HS-27A (cell line): ENCODE data around the gene CLDN25.
A peak's percentile ranks its signal among the peaks of the same experiment; 100 is the strongest.
"Not testable (repeated sequence)": the region's sequence is repeated elsewhere in the genome, so short reads cannot be mapped to it uniquely, and the experiment has no call there.

ENCODE experiments used
- DNase-seq: peaks from one replicate; pipeline ENCODE4 v3.0.0-alpha.2; 2012; ENCODE audit warnings: low read depth, missing footprints

The CLDN25 gene

DNA sequence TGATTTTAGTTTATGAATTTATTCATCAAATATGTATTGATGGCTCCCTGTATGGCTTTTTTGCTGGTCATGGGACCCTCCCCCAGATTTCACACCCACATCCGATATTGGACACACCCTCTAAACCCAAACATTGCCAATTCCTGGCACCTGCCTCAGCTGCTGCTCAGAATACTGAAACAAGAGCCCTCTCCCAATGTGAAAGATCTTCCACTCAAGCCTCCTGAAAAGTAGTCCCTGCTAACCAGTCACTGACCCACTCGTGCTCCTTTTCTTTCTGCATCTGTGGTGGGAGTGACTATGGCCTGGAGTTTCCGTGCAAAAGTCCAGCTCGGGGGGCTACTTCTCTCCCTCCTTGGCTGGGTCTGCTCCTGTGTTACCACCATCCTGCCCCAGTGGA lies at the start of gene CLDN25:
CLDN25 (plus strand) TSS at position 301 of the 400 bp plus-strand sequence; CDS start at position 301, 0 bp downstream.
- DNase-seq = no peak

DNA sequence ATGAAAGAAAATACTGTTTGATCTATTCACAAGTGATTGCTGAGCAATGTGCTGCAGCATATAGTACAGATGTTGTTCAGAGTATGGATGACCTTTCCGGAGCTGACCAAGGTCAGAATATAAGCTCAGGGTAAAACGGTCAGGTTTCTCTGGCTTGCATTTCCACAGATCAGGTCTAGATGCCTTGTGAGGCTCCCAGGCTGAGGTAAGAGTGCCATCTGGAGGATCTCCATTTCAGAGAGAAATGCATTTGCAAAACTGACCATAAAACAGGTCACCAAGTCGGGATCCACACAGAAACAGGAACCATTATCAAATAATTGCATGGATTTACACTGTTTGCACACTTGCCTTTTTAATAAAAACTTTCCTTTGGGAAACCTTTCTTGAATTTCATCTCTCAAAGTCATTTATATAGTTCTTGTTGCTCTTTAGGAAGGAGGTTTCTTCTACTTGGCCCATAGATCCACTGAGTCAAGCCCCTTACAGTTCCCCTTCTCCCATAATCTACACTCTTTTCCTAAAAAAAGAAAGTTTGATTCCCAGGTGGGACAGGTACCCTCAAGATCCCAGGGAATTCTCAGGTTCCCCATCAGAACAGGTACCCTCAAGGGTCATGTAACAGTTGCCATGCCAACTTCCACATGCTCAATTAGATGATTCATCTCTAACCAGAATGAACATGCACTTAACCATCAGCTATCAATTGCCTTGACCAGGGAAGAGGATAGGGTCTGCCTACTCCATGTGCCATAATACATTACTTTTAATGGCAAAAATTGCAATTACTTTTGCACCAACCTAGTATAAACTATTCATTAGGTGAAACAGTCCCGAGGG lies 48.5 kb upstream of the CLDN25 start:
- peak; percentile 17 for DNase-seq

DNA sequence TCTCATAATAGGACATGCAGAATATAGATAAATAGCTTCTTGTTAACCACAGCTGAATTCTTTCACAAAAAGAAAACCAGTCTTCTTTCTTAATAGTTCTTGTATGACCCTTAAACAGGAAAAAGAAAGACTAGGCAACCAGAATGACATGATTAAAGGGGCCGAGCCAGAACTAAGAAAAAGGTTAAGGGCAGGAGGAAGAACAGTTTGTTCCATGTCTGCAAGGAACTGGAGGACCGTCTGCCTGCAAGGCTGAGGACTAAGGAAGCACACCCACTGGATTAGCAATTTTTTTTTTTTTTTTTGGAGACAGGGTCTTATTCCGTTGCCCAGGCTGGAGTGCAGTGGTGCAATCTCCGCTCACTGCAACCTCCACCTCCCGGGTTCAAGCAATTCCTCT lies 47.5 kb upstream of the CLDN25 start:
- DNase-seq = no peak

DNA sequence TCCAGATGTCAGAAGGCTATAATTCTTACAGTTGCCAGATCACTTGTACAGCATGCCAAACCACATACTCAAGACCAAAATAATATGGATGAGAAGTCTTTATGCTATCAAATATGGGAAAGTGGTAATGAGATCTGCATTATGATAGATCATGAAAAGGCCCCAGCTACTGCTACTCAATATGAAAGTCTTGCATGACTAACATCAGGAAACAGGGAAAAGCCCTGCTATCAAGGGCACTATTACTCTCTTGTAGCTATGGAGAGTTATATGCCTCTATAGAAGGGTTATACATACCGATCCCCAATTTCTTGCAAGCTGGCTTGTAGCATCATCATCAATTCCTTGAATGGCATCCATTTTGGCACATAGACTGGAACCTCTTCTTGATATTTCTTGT lies 43.3 kb upstream of the CLDN25 start:
- DNase-seq = no peak

DNA sequence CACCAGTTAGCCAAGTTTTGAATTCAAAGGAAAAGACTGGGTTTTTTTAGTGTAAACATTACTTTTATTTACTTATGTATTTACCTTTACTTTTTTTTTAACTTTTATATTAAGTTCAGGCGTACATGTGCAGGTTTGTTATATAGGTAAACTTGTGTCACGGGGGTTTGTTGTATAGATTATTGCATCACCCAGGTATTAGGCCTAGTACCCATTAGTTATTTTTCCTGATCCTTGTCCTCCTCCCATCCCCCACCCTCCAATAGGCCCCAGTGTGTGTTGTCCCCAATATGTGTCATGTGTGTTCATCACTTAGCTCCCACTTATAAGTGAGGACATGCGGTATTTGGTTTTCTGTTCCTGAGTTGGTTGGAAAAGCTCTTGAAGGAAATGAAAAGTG lies 26.7 kb upstream of the CLDN25 start:
- DNase-seq = no peak

DNA sequence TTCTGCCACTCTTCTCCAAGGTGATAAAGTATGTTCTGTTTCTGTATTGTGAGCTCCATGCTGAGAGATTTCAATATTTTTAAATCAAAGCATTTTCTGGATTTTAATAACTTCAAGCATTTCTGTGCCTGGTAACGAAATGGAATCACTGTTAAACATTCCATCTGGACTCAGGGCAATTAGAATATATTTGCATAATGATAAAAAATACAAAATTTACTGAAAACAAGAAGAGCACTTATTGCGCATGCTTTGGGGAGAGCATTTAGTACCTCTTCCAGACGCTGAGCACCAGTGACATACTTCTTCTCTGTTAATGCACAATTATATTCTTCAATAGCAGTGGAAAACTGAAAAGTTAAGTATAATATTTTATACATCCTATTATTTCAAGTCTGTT lies 19.4 kb upstream of the CLDN25 start:
- no peak for DNase-seq

DNA sequence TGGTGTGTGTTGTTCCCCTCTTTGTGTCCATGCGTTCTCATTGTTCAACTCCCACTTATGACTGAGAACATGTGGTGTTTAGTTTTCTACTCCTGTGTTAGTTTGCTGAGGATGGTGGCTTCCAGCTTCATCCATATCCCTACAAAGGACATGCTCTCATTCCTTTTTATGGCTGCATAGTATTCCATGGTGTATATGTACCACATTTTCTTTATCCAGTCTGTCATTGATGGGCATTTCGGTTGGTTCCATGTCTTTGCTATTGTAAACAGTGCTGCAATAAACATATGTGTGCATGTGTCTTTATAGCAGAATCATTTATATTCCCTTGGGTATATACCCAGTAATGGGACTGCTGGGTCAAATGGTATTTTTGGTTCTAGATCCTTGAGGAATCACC lies 16.6 kb upstream of the CLDN25 start:
- DNase-seq = not testable (repeated sequence)

DNA sequence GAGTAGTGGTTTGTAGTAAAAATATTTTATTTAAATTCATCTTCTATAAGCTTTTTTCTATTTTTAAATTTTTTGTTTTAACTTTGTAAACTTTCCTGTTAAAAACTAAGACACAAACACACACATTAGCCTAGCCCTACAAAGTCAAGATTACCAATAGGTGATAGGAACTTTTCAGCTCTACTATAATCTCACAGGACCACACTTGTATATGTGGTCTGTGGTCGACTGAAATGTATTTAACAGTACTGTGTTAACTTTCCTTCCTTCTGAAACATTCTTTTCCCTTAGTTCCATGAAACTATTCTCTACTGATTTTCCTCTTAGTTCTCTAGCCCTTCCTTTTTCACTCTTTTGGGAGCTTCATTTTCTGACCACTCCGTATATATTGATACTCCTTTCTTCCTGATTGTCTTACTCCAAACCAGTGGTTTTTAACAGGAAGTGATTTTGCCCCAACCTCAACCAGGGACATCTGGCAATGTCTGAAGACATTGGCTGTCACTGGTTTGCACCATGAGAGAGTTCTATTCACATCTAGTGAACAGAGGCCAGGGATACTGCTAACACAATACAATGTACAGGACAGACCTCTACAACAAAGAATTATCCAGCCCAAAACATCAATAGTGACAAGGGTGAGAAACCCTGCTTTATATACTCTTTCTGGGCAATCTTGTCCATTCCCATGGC lies 14.9 kb upstream of the CLDN25 start:
- no peak for DNase-seq

DNA sequence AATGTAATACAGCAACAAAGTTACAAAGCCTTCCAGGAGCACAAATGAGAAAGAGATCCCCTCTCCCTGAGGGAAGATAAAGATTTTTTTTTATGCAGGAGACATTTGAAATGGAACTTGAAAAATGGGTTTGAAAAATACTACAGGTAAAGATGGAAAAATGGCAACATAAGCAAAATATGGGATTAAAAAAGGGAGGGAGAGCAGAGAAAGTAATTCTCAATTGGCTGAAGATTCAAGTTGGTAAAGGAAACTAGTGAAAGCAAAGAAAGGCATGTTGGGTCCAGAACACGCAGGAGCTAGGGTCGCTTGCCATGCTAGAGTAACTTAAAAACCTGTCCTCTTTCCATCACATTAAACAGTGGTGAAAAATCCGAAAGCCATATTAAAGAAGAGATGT lies 7.6 kb upstream of the CLDN25 start:
- no peak for DNase-seq

DNA sequence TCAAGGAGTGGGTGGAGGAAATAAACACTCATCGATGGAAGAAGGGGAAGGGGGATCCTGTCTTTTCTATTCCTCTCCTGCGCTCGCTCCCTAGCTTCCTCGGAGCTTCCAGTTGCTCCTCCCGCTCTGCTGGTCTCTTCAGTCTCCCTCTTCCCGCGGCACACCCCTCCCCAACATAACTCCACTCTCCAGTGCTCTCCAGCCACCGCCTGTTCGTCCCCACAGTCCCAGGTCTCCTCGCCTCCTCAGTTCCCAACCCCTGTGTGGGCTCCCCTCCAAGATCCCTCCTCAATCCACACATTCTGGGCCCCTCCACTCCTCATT lies 6.5 kb upstream of the CLDN25 start:
- DNase-seq = no peak

DNA sequence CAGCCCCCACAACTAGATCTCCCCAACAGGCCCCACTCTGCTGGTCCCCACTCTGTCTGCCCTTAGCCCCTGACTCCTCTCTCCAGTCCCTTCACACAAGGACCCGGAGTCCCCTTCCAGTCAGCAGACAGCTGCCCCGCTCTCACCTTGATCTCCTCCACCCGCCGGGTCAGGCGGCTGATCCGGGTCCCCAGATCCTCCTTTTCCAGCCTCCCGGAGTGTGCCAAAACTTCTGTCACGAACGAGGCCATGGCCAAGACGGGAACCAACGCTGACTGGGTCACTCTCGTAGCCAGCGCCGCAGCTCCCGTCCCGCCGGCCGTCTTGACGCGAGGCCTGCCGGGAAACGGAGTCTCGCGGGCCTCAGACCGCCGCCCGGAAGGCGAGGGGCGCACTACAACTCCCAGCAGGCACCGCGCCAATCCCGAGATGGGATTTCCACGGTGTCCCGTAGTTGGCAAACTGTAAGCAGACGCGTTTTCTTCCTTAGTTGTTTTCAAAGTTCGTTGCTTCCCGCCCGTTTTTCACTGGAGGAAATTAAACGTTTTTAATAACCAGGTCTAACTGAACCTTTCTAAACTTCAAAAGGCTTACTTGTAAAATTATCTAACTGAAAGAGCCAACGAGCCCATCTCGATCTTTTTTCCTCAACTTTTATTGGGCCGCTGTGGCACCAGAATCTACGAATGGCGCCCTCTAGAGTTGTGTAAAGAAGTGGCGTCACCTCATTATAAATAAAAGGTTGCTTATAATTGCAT lies 6.0 kb upstream of the CLDN25 start, which contains the start of gene ZW10:
ZW10 (minus strand) TSS at position 277 of the 758 bp plus-strand sequence; CDS start at position 251, 26 bp downstream.
- peak; percentile 82 for DNase-seq

DNA sequence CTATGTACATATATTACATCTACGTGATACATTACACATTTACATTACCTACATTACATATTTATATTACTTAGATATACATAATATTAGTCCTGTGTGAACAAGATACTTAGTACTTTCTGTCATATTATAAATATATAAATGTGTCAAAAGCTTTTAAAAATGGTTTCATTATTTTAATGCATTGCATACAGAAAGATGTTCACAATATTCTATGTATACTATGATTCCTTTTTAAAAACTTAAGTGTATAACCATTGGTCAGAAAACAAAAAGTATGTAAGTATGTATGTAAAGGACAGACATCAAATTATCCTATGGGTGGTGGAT lies 5.5 kb upstream of the CLDN25 start:
- no peak for DNase-seq

DNA sequence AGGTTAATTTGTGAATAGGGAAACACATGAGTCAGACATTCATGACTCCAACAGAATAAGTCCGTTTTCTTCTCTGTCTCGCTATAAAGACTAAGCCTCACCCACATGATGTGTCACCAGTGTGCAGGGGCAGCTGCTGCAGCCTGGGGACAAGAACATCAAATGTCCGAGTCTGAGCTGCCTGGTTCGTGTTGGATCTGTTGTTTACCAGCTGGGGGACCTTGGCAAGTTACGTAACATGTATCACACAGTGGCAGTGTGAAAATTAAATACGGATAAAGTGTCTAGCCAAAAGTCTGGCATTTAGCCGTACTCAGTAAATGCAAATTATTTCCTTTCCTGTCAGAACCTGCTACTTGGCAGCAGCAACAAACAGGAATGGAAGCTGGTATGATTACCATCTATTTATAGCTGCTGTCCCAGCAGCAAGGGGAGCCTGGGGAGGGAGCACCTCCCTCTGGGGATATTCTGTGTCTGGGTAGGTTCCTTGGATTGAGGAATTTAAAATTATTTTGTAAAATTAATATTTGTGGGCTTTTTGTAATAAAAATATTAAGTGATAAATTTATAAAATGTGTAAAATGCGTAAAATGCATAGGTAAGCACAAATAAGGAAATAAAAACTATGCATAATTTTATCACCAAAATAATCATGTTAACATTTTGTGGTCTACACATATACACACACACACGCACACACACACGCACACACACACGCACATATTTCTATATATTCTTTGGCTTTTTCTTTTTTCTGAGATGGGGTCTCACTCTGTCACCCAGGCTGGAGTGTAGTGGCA lies 1.3 kb upstream of the CLDN25 start:
- no peak for DNase-seq

DNA sequence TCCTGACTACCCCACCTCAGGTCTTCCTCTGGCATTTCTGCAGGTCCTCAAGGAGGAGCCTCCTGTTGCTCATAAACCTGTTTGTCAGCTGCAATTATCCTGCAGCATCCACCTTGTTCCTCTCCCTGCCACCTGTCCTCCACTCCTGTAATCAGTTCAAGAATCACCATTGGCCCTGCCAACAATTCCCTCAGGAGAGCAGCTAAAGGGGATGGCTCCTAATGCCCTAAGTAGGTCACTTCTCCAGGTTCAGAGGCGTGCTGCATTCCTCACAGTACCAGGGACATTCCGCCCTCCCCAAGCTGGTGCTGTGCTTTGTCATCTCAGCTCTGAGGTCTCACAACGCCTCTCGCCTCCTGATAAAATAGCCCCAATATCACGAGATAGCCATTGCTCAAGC lies 2.1 kb downstream of the CLDN25 start:
- no peak for DNase-seq

DNA sequence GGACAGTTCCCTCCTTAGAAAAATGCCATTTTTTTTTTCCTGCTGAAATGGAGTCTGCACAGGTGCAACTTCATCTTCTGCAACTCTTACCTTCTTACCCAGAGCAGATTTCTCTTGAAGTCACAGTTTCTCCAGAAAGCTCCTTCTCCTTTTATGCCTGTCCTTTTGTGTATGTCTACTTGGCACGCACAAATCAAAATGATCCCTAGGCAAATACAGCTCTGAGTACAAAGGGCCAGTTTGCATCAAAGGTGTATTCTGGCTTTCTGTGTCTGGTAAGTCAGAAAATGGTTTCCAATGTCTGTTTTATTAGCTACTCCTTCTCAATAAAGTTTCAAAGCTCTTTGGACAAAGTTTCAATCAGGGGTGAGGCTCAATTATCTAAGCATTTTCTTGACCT lies 2.5 kb downstream of the CLDN25 start:
- no peak for DNase-seq

DNA sequence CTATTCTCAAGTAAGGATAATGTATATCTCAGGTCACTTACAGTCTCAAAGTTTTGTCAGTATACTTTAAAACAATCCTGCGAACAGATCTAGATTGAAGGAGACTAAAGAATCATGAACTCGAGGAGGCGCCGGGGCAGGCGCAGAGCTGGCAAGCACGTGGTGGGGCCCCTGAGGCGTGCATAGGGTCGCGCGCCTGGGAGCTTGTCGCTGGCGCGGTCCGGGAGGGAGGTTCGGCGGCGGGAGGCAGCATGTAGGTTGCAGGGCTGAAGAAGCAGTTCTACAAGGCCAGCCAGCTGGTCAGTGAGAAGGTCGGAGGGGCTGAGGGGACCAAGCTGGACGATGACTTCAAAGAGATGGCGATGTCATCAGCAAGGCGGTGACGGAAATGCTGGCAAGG lies 9.4 kb downstream of the CLDN25 start:
- DNase-seq = not testable (repeated sequence)

DNA sequence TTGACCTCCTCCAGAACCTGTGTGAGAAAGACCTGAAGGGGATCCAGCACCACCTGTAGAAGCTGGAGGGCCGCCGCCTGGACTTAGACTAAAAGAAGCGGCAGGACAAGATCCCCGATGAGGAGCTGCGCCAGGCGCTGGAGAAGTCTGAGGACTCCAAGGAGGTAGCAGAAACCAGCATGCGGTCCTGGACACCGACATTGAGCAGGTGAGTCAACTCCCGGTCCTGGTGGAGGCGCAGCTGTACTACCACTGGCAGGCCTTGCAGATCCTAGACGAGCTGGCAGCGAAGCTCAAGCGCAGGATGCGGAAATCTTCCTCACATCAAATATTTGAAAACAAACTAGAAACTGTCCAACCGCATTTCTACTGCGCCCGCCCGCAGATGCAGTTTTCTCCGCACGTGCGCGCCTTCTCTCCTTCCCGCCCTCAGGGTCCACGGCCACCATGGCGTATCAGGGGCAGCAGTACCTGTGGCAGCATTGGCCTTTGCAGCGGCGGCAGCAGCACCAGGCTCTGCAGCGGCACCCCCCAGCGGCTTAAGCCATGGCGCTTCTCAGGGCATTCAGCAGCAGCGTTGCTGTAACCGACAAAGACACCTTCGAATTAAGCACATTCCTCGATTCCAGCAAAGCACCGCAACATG lies 10.2 kb downstream of the CLDN25 start:
- no peak for DNase-seq

DNA sequence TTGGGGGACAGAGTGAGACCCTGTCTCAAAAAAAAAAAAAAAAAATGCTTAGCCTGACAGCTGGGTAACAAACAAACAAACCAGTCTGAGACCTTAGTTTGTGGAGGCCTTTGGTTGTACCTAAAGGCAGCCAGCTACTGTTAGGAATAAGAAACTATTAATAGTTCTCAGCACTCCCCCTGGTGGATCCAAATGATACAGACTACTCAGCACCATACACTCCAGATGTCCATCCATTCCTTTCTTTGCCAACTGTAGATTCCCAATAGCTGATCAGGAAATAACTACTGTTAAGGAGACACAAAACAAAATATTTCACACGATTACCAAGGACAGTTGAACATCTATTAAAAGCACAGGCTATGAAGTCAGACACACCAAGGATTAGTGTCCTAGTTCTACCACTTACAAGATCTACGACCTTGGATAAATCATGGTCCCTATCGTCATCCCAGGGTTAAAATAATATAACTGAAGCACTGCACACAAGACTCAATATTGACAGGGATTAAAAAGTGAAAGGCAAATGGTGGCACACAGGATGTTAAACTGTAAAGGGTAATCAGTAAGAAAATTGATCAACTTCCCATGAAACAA lies 17.2 kb downstream of the CLDN25 start:
- DNase-seq = no peak

DNA sequence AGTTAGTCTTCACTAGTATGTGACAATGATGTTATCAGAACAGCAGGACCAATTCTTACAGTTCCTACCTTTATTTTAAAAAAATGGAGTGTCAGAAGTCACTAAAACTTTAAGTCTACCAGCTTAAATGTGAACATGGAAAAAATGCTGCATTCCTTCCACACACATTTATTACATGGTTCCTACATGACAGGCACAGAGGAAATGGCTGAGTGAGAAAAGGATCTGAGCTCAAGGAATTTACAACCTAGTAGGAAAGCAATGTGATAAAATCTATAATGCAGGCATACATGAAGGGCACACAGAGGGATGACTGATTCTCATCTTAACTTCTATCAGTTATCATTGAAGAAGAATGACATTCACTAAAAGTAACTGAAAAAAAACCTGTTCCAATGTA lies 23.0 kb downstream of the CLDN25 start:
- no peak for DNase-seq

DNA sequence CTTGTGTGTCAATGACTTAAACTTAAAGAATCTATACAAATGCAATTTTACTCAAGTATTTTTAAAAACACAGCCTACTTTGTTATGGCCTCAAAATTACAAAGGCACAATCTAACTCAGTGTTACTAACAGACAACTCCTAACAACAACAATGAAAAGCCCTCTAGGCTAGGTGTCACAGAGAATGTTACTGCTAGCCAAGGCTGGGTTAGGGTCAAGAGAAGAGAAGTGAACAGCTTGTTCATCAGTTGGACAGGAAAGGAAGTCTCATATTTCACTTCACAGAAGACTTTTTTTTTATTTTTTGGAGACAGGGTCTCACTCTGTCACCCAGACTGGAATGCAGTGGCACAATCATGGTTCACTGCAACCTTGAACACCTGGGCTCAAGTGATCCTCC lies 26.0 kb downstream of the CLDN25 start:
- no peak for DNase-seq

DNA sequence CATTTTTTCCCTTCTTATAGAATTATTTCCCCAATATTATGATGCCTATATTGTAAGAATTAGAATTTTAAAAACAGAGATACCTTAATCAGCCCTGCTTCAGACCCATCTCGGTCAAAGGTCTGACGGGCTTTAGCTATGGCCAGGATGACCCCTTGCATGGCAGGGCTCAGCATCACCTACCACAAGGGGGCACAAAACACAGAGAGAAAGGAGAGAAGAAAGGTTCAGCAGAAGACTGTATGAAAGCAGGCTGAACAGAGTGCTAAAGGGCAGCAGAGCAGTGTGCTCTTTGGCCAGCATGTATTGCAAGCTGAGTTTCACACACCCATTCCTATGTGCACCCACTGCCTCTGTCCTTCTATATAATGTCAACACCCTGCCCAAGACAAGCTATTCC lies 26.8 kb downstream of the CLDN25 start:
- DNase-seq = no peak
